Measurements from ENCODE around the gene R3HCC1L.

- TF ChIP-seq CTCF (conservative IDR thresholded peaks at IDR 0.05; ENCODE audit: low read depth, low read length), result no peak
- TF ChIP-seq EZH2 (IDR thresholded peaks at IDR 0.05; ENCODE audit: borderline replicate concordance, low read depth, low read length, poor library complexity, severe bottlenecking), result no peak
Measured at GRCh38 chr10:98274562-98274961, 140.1 kb downstream of the R3HCC1L start.

Data from A673 (cell line).